Measurements from ENCODE around the gene LIFR.

The LIFR gene

DNA sequence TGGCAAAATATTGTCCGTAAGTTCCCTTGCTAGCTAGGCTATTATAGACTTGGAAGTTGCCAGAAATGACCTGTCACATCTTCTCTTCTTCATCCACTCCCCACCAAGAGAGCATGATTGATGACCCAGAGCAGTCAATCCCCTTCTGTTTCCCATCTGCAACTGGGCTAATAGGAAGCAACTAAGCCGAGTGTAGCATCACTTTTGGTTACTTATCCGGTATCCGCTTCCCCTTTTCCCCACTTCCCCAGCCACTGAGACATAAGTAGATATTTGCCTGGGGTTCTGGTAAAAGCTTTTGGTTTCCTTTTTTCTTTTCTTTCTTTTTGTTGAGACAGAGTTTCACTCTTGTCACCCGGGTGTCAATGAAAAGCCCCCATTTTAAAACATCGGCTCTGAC lies 29.4 kb upstream of the LIFR start:
- H3K27me3 ChIP-seq (replicated peaks; ENCODE audit: control insufficient read depth, insufficient read depth, low read length): no peaks in the 10 kb centered on the region
- TF ChIP-seq CTCF (IDR thresholded peaks at IDR 0.05; ENCODE audit: insufficient read depth, low read length, poor library complexity, severe bottlenecking): no peak

GRCh38 chr5:38583500-38583899 lies 27.1 kb upstream of the LIFR start:
- no peak for DNase-seq (ENCODE audit: extremely low read depth, insufficient read length)
- H3K4me3 ChIP-seq (replicated peaks; ENCODE audit: low read depth, low read length): no peak overlapping the region
- no peaks in the 10 kb centered on the region for H3K27me3 ChIP-seq (replicated peaks; ENCODE audit: control insufficient read depth, insufficient read depth, low read length)
- H3K36me3 ChIP-seq (ENCODE audit: control insufficient read depth, insufficient read depth, low read length): no peaks in the 10 kb centered on the region
- TF ChIP-seq CTCF (IDR thresholded peaks at IDR 0.05; ENCODE audit: insufficient read depth, low read length, poor library complexity, severe bottlenecking): no peak

More for the DNA sequence above, 29.4 kb upstream of the LIFR start:
- Histone ChIP-seq H3K36me3 (ENCODE audit: control insufficient read depth, insufficient read depth, low read length) (no peaks in the 10 kb centered on the region), H3K4me3 (replicated peaks; ENCODE audit: low read depth, low read length) (no peak overlapping the region)
- no peak for DNase-seq (ENCODE audit: extremely low read depth, insufficient read length)

DNA sequence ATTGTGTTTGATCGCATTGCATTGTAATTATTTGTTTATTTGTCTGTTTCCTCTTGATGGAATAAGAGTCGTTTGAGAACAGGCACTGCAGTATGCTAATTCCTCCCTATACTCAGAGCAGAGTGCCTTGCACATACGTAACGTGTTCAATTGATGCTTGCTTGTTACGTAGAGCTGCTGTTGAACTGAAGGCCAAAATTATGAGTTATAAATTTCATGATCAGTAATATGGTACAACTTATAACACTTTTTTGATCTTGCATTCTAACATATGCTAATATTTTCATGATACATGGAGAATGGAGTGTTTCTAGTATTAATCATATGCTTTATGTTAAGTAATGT lies 26.5 kb upstream of the LIFR start:
- Histone ChIP-seq H3K36me3 (ENCODE audit: control insufficient read depth, insufficient read depth, low read length) (no peaks in the 10 kb centered on the region), H3K27me3 (replicated peaks; ENCODE audit: control insufficient read depth, insufficient read depth, low read length) (no peaks in the 10 kb centered on the region), H3K4me3 (replicated peaks; ENCODE audit: low read depth, low read length) (no peak overlapping the region)
- TF ChIP-seq CTCF (IDR thresholded peaks at IDR 0.05; ENCODE audit: insufficient read depth, low read length, poor library complexity, severe bottlenecking): no peak
- no peak for DNase-seq (ENCODE audit: extremely low read depth, insufficient read length)

GRCh38 chr5:38582293-38582974 lies 26.0 kb upstream of the LIFR start:
- no peak for TF ChIP-seq CTCF (IDR thresholded peaks at IDR 0.05; ENCODE audit: insufficient read depth, low read length, poor library complexity, severe bottlenecking)
- no peaks in the 10 kb centered on the region for H3K27me3 ChIP-seq (replicated peaks; ENCODE audit: control insufficient read depth, insufficient read depth, low read length)
- no peak overlapping the region for H3K4me3 ChIP-seq (replicated peaks; ENCODE audit: low read depth, low read length)
- DNase-seq (ENCODE audit: extremely low read depth, insufficient read length): no peak
- H3K36me3 ChIP-seq (ENCODE audit: control insufficient read depth, insufficient read depth, low read length): no peaks in the 10 kb centered on the region

GRCh38 chr5:38581597-38581996 lies 25.2 kb upstream of the LIFR start:
- no peak for TF ChIP-seq CTCF (IDR thresholded peaks at IDR 0.05; ENCODE audit: insufficient read depth, low read length, poor library complexity, severe bottlenecking)
- no peaks in the 10 kb centered on the region for H3K27me3 ChIP-seq (replicated peaks; ENCODE audit: control insufficient read depth, insufficient read depth, low read length)
- no peaks in the 10 kb centered on the region for H3K36me3 ChIP-seq (ENCODE audit: control insufficient read depth, insufficient read depth, low read length)
- DNase-seq (ENCODE audit: extremely low read depth, insufficient read length): no peak
- no peak overlapping the region for H3K4me3 ChIP-seq (replicated peaks; ENCODE audit: low read depth, low read length)

- Histone ChIP-seq H3K27me3 (replicated peaks; ENCODE audit: control insufficient read depth, insufficient read depth, low read length) (no peaks in the 10 kb centered on the region), H3K4me3 (replicated peaks; ENCODE audit: low read depth, low read length) (no peak overlapping the region), H3K36me3 (ENCODE audit: control insufficient read depth, insufficient read depth, low read length) (no peaks in the 10 kb centered on the region)
- DNase-seq (ENCODE audit: extremely low read depth, insufficient read length): no peak
- no peak for TF ChIP-seq CTCF (IDR thresholded peaks at IDR 0.05; ENCODE audit: insufficient read depth, low read length, poor library complexity, severe bottlenecking)
These were observed 22.7 kb upstream of the LIFR start for GRCh38 chr5:38579105-38579504.
